ENCODE measurements around the gene FMO1.

GRCh38 chr1:171243878-171244277 lies 4.4 kb upstream of the FMO1 start:
- TF ChIP-seq POLR2A (IDR thresholded peaks at IDR 0.05; ENCODE audit: low read depth, low read length) (no peak), POLR2AphosphoS5 (IDR thresholded peaks at IDR 0.05; ENCODE audit: low read depth, low read length) (no peak)
